D721Med (cell line): ENCODE measurements around the gene USH1G.
"Not testable (repeated sequence)": the region's sequence is repeated elsewhere in the genome, so short reads cannot be mapped to it uniquely, and the experiment has no call there.

Experiments used
- DNase-seq: peaks from one replicate; pipeline ENCODE4 v3.0.0; 2011; ENCODE audit warnings: low spot score; ENCODE audit not compliant: insufficient read length
- FAIRE-seq: peaks from 2 replicates; lab custom pipeline; 2011; peaks lifted over from hg19 to GRCh38; lab: Jason Lieb, UNC
- TF ChIP-seq, protein P1 (sequence below): IDR thresholded peaks from 2 replicates; pipeline ENCODE4 v1.5.1; 2012; ENCODE audit warnings: mild to moderate bottlenecking, control low read depth; ENCODE audit not compliant: insufficient read depth; ENCODE audit errors: missing control alignments

The USH1G gene

DNA sequence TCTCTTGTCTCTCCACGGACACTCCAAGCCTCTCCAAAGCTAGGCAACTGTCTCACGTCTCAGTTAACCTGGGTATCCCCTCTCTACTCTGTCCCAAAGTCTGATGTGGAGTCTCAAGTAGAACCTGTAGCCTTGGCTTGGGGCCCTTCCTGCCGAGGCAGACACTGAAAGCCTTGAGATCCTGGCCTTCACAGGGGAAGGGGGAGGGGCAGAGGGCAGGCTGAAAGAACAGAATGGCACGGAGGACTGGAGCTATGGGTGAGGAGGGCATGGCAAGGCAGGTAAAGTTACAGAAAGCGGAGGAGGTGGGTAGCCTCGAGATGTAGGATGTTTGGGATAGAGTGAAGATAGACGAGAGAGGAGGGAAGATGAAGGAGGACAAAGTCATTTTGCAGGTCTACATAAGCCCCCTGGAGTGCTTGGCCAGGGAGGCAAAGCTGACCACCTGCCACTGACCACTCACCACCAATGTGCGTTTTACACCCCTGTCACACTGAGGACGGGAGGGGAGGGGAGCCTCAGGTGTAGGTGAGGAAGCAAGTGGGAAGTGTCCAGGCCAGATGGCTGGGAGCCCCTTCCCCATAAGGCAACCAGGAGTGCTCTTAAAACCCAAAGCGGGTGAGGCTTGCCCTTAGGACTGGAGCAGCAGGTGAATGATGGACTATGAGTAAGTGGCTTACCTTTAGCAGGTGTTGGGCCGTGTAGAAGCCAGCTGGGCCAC is 51.5 kb downstream of the USH1G start:
- DNase-seq (no peak), FAIRE-seq (no peak)
- TF ChIP-seq, protein P1, sequence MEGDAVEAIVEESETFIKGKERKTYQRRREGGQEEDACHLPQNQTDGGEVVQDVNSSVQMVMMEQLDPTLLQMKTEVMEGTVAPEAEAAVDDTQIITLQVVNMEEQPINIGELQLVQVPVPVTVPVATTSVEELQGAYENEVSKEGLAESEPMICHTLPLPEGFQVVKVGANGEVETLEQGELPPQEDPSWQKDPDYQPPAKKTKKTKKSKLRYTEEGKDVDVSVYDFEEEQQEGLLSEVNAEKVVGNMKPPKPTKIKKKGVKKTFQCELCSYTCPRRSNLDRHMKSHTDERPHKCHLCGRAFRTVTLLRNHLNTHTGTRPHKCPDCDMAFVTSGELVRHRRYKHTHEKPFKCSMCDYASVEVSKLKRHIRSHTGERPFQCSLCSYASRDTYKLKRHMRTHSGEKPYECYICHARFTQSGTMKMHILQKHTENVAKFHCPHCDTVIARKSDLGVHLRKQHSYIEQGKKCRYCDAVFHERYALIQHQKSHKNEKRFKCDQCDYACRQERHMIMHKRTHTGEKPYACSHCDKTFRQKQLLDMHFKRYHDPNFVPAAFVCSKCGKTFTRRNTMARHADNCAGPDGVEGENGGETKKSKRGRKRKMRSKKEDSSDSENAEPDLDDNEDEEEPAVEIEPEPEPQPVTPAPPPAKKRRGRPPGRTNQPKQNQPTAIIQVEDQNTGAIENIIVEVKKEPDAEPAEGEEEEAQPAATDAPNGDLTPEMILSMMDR: no peak

DNA sequence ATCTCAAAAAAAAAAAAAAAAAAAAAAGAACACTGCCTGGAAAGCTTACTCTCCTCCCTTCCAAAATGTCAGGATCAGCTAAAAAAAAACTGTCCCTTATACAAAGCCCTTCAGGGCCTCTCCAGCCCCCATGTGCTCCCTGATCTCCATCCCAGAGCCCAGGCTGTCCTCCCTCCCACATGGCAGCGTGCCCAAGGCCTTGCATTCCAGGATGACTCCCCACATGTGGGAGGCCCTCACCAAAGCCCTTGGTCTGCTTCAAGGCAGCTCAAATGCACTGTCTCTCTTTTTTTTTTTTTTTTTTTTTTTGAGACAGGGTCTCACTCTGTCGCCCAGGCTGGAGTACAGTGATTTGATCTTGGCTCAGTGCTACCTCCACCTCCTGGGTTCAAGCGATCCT is 52.5 kb downstream of the USH1G start:
- FAIRE-seq (no peak), DNase-seq (no peak)
- TF ChIP-seq, protein P1: no peak

DNA sequence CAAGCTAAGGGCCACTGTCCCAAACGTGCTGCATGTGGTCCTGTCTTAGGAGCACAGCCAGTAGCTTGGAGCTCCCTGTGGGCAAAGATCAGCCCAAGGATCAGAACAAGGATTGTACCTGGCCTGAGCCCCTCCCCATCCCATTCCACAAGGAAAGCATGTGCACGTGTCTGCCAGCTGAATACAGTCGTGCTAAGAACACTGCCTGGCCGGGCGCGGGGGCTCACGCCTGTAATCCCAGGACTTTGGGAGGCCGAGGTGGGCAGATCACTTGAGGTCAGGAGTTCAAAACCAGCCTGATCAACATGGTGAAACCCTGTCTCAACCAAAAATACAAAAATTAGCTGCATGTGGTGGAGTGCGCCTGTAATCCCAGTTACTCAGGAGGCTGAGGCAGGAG is 53.0 kb downstream of the USH1G start:
- not testable (repeated sequence) for DNase-seq, FAIRE-seq

DNA sequence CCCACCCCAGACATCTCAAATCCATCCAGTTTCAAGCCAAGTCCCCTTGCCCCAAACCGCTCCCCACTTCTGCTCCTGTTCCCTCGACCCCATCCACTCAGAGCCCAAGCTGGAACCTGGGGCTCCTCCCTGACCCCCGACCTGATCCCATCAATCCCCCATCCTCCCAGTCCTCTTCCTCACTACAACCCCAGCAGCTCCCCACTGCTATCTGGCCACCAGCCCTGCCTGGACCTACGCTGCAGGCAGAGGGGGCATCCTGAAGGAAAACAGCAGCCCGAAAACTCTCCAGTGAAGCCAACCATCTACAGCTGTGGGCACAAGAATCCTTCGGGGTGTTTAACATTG is 54.2 kb downstream of the USH1G start:
- TF ChIP-seq, protein P1: no peak
- FAIRE-seq (no peak), DNase-seq (no peak)

DNA sequence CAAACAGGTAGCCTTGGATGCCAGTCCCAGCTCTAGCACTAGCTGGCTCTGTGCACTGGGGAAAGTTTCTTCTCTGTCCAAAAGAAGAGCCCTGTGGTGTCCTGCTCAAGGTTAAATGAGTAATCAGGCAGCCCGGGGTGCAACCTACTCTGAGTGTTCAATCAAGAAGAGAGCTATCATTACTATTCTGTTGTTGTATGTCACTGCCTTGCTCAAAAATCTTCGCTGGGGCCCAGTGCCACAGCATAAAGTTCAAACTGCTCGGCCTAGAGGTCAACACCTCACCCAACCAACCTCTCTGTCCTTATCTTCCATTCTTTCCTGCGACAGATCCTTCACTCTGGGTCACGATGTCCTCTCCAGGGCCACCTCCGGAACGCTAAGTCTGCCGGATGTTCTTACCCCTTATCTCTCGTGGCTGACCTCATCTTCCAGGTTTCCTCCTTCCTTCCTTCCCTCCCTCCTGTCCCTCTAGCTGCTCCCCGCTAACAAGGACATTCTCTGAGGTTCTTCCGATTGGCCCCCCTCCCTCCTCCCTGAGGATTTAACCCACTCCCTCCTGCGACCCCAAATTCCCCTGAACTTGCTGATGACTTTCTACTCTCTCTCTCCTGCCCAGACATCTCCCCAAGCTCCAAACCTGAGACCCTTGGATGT is 54.7 kb downstream of the USH1G start:
- no peak for FAIRE-seq
- DNase-seq: no peak
- TF ChIP-seq, protein P1: no peak

DNA sequence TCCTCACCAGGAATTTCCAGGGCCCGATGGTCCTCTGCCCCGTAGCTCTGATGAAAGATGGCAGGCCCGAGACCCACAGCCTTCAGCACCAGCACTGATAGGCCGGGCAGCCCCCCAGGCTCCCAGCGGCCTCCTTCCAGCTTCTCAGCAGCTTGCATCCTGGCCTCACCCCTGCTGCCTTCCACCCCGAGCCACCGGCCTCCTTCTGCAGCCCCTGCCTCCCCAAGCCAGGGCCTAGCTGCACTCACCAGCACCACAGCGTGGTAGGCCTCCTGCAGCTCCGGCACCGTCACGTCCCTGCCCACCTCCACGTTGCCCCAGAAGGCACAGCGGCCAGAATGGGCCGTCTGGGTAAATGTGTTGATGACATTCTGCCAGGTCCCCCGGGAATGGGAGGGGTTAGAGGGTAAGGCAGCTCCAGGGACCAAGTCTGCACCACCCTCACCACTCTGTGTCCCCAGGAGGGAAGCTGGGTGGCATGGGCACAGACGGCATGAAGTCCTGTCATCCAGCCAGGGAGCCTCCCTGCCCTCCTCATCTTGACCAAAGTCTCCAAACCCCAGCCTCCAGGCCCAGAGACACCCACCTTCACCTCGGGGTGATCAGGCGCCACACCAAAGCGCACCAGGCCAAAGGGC is 56.7 kb downstream of the USH1G start:
- TF ChIP-seq, protein P1: no peak
- FAIRE-seq: no peak

More for the DNA sequence above, 56.7 kb downstream of the USH1G start:
- no peak for DNase-seq
